Motor neuron (in vitro differentiated cells): ENCODE results near the gene KCNA5. TPM values are rescaled to one million over a fixed set of nuclear protein-coding genes. Genes with fewer than 3 reads are reported as not detected.

Source experiments
- ATAC-seq, 8 experiments: fragments of 200-7000 bp; cut with Tn5 transposase; replicated peaks in 6 of 8; 2 replicates each; pipeline ENCODE4 v1.8.0; 2021; ENCODE audit warnings: mild to moderate bottlenecking in 8 of 8, moderate library complexity in 8 of 8
- H3K27ac ChIP-seq, 2 donors: fragments of 250-450 bp; sonication (Bioruptor Pico); 2 replicates each; pipeline ENCODE4 v1.9.0; 2021; ENCODE audit warnings: antibody characterized with exemption in 2 of 2, mild to moderate bottlenecking in 2 of 2, moderate library complexity in 1 of 2
- H3K4me1 ChIP-seq, 2 donors: fragments of 250-450 bp; sonication (Bioruptor Pico); replicated peaks in 1 of 2; 2 replicates each; pipeline ENCODE4 v1.6.1; 2021; ENCODE audit warnings: antibody characterized with exemption in 2 of 2, mild to moderate bottlenecking in 2 of 2, moderate library complexity in 1 of 2
- H3K4me3 ChIP-seq, 5 donors: fragments of 250-450 bp; sonication (Bioruptor Pico); 2 replicates each; pipeline ENCODE4 v1.9.0; 2021; ENCODE audit warnings: antibody characterized with exemption in 5 of 5, mild to moderate bottlenecking in 5 of 5, moderate library complexity in 4 of 5
- WGBS, 10 experiments: fragments of 450-650 bp; shearing (Covaris generic); methylation state at CpG; one replicate each; pipeline ENCODE4 v1.0.0; 2022; 5-methylcytosine and 5-hydroxymethylcytosine counted together
- in situ Hi-C, 9 experiments: fragments of 400-800 bp; cut with MboI; loops; one replicate each; pipeline ENCODE4 v1.15.0; 2021; ENCODE audit warnings: low sequenced_read_pairs in 9 of 9, low pct_unique_long_range_greater_than_20kb in 2 of 9; ENCODE audit not compliant: unreplicated experiment in 9 of 9
- total RNA-seq, 8 experiments: library from RNA; unstranded; fragments of 300-600 nt; gene quantifications; 2 replicates each; pipeline versions ENCODE4 v1.2.3 to v1.2.4, GENCODE V29; 2022

The KCNA5 gene
- total RNA-seq, 8 experiments from 2014 or later = 0.13 to 2.0 (median 0.50) TPM; not detected in 1

- Histone ChIP-seq H3K4me1 (peaks cover 3 to 5% of the 10 kb centered on the region in 2 donors), H3K4me3 (no peak overlapping the region), H3K27ac (no peak overlapping the region)
- in situ Hi-C loops = no loop called here
- WGBS, 10 experiments = 30 to 92% (median 79%) methylated on average over 1 to 3 of the region's 3 CpGs; no CpG with 5 or more reads in 5 of the 10 experiments
- no peak for ATAC-seq
Measured at GRCh38 chr12:5031958-5032357, 11.7 kb upstream of the KCNA5 start.

GRCh38 chr12:5032821-5033220, 10.9 kb upstream of the KCNA5 start:
- H3K4me1 ChIP-seq = no peaks in the 10 kb centered on the region
- no peak for ATAC-seq
- in situ Hi-C loops = no loop called here
- no peak overlapping the region for H3K4me3 ChIP-seq
- no peak overlapping the region for H3K27ac ChIP-seq
- 76 to 100% (median 98%) methylated on average over 1 to 10 of the region's 11 CpGs; no CpG with 5 or more reads in 4 of the 10 experiments for WGBS, 10 experiments

- Histone ChIP-seq H3K4me3 (no peak overlapping the region), H3K4me1 (peaks cover 3 to 5% of the 10 kb centered on the region in 2 donors), H3K27ac (no peak overlapping the region)
- no peak for ATAC-seq
- in situ Hi-C loops = no loop called here
- WGBS, 10 experiments = 0 to 100% (median 13%) methylated on average over 1 of the region's 1 CpG; no CpG with 5 or more reads in 6 of the 10 experiments
Measured at GRCh38 chr12:5033883-5034282, 9.8 kb upstream of the KCNA5 start.

- in situ Hi-C loops = no loop called here
- H3K4me1 ChIP-seq = peaks cover 5 to 8% of the 10 kb centered on the region in 2 donors
- 31 to 79% (median 57%) methylated on average over 2 to 5 of the region's 5 CpGs; no CpG with 5 or more reads in 5 of the 10 experiments for WGBS, 10 experiments
- H3K4me3 ChIP-seq = no peak overlapping the region
- no peak overlapping the region for H3K27ac ChIP-seq
- no peak for ATAC-seq
Measured at GRCh38 chr12:5034603-5035002, 9.1 kb upstream of the KCNA5 start.

- in situ Hi-C loops = no loop called here
- ATAC-seq = no peak
- H3K27ac ChIP-seq = no peak overlapping the region
- no peak overlapping the region for H3K4me3 ChIP-seq
- peaks cover 5 to 8% of the 10 kb centered on the region in 2 donors for H3K4me1 ChIP-seq
- WGBS, 10 experiments = 2 to 100% (median 61%) methylated on average over 1 to 6 of the region's 6 CpGs
Measured at GRCh38 chr12:5035618-5036017, 8.1 kb upstream of the KCNA5 start.

GRCh38 chr12:5036031-5036430, 7.6 kb upstream of the KCNA5 start:
- peaks cover 5 to 8% of the 10 kb centered on the region in 2 donors for H3K4me1 ChIP-seq
- no peak for ATAC-seq
- in situ Hi-C loops = no loop called here
- H3K4me3 ChIP-seq = no peak overlapping the region
- 17 to 94% (median 48%) methylated on average over 1 to 4 of the region's 7 CpGs; no CpG with 5 or more reads in 4 of the 10 experiments for WGBS, 10 experiments
- H3K27ac ChIP-seq = no peak overlapping the region

GRCh38 chr12:5037795-5038357, 5.8 kb upstream of the KCNA5 start:
- WGBS, 10 experiments = 47 to 88% (median 82%) methylated on average over 3 to 9 of the region's 9 CpGs
- Histone ChIP-seq H3K27ac (no peak overlapping the region), H3K4me3 (no peak overlapping the region), H3K4me1 (peaks cover 5 to 8% of the 10 kb centered on the region in 2 donors)
- in situ Hi-C loops = no loop called here
- no peak for ATAC-seq

GRCh38 chr12:5038781-5039311, 4.8 kb upstream of the KCNA5 start:
- WGBS, 10 experiments = 0 to 40% (median 20%) methylated on average over 1 to 4 of the region's 4 CpGs; no CpG with 5 or more reads in 5 of the 10 experiments
- in situ Hi-C loops = no loop called here
- Histone ChIP-seq H3K4me1 (peaks cover 5 to 8% of the 10 kb centered on the region in 2 donors), H3K4me3 (no peak overlapping the region), H3K27ac (no peak overlapping the region)
- ATAC-seq = no peak

- H3K27ac ChIP-seq = no peak overlapping the region
- ATAC-seq = no peak
- no peak overlapping the region for H3K4me3 ChIP-seq
- in situ Hi-C loops = no loop called here
- WGBS, 10 experiments = 33 to 100% (median 72%) methylated on average over 1 to 3 of the region's 3 CpGs; no CpG with 5 or more reads in 4 of the 10 experiments
- peaks cover 5 to 13% of the 10 kb centered on the region in 2 donors for H3K4me1 ChIP-seq
Measured at GRCh38 chr12:5039815-5040214, 3.9 kb upstream of the KCNA5 start.

GRCh38 chr12:5040368-5040767, 3.3 kb upstream of the KCNA5 start:
- peaks cover 5 to 13% of the 10 kb centered on the region in 2 donors for H3K4me1 ChIP-seq
- WGBS, 10 experiments = 0 to 100% (median 63%) methylated on average over 1 to 5 of the region's 5 CpGs; no CpG with 5 or more reads in 2 of the 10 experiments
- ATAC-seq = no peak
- H3K4me3 ChIP-seq = no peak overlapping the region
- in situ Hi-C loops = no loop called here
- no peak overlapping the region for H3K27ac ChIP-seq

- WGBS, 10 experiments = 48 to 96% (median 90%) methylated on average over 5 to 17 of the region's 71 CpGs; no CpG with 5 or more reads in 6 of the 10 experiments
- Histone ChIP-seq H3K27ac (no peak overlapping the region), H3K4me3 (peak overlapping the region in 1 of 5 donors; percentile 19), H3K4me1 (peaks cover 5 to 7% of the 10 kb centered on the region in 2 donors)
- in situ Hi-C loops = no loop called here
- no peak for ATAC-seq
Measured at GRCh38 chr12:5044420-5045295, 979 bp downstream of the KCNA5 start.

- H3K27ac ChIP-seq = no peak overlapping the region
- H3K4me3 ChIP-seq = no peak overlapping the region
- peak in 1 of 8 experiments; percentile 25 for ATAC-seq
Measured at GRCh38 chr12:5047094-5047493, 3.4 kb downstream of the KCNA5 start.

GRCh38 chr12:5047729-5048128, 4.0 kb downstream of the KCNA5 start:
- no peak overlapping the region for H3K4me3 ChIP-seq
- H3K27ac ChIP-seq = no peak overlapping the region
- 0 to 90% (median 52%) methylated on average over 1 to 5 of the region's 6 CpGs; no CpG with 5 or more reads in 2 of the 10 experiments for WGBS, 10 experiments

More at GRCh38 chr12:5047094-5047493, 3.4 kb downstream of the KCNA5 start:
- 0 to 83% (median 52%) methylated on average over 1 to 4 of the region's 5 CpGs; no CpG with 5 or more reads in 2 of the 10 experiments for WGBS, 10 experiments
- in situ Hi-C loops = no loop called here
- peaks cover 5 to 7% of the 10 kb centered on the region in 2 donors for H3K4me1 ChIP-seq

More at GRCh38 chr12:5047729-5048128, 4.0 kb downstream of the KCNA5 start:
- peaks cover 5 to 7% of the 10 kb centered on the region in 2 donors for H3K4me1 ChIP-seq
- in situ Hi-C loops = no loop called here
- ATAC-seq = no peak
